OCI-LY1 (cell line): ENCODE results near the gene CYB561.

Experiments
- H2AFZ ChIP-seq: fragments of 200-600 bp; sonication (generic), shearing (Covaris generic); 2 replicates; pipeline ENCODE4 v1.6.0; 2014; ENCODE audit warnings: antibody characterized with exemption, mild to moderate bottlenecking, low read length
- H3F3A ChIP-seq: fragments of 200-600 bp; sonication (generic), shearing (Covaris generic); 2 replicates; pipeline ENCODE4 v1.6.0; 2014; ENCODE audit warnings: mild to moderate bottlenecking, antibody characterized with exemption, low read length, moderate library complexity; ENCODE audit not compliant: insufficient read depth
- H3K27ac ChIP-seq: fragments of 200-600 bp; sonication (generic); 2 replicates; pipeline ENCODE4 v1.5.1; 2014; ENCODE audit warnings: low read length, mixed run types, mild to moderate bottlenecking, low read depth; ENCODE audit not compliant: poor library complexity, severe bottlenecking
- H3K27me3 ChIP-seq: fragments of 200-600 bp; sonication (generic); 2 replicates; pipeline ENCODE4 v1.6.0; 2014; ENCODE audit warnings: antibody characterized with exemption, mild to moderate bottlenecking, low read length, moderate library complexity; ENCODE audit not compliant: insufficient read depth
- H3K36me3 ChIP-seq: fragments of 200-600 bp; sonication (generic); 2 replicates; pipeline ENCODE4 v1.6.1; 2014; ENCODE audit warnings: mild to moderate bottlenecking, antibody characterized with exemption, low read length, moderate library complexity, mixed read lengths; ENCODE audit not compliant: insufficient read depth
- H3K4me1 ChIP-seq: fragments of 200-600 bp; sonication (generic); 2 replicates; pipeline ENCODE4 v1.5.1; 2014; ENCODE audit warnings: mild to moderate bottlenecking, low read length, moderate library complexity; ENCODE audit not compliant: insufficient read depth, severe bottlenecking
- H3K4me2 ChIP-seq: fragments of 200-600 bp; sonication (generic), shearing (Covaris generic); 2 replicates; pipeline ENCODE4 v1.6.1; 2014; ENCODE audit warnings: low read length
- H3K4me3 ChIP-seq: fragments of 200-600 bp; sonication (generic); 2 replicates; pipeline ENCODE4 v1.5.1; 2014; ENCODE audit warnings: low read length, low read depth, mild to moderate bottlenecking, mixed read lengths; ENCODE audit not compliant: poor library complexity, severe bottlenecking
- H3K79me2 ChIP-seq: fragments of 200-600 bp; shearing (Covaris generic); 2 replicates; pipeline ENCODE4 v1.6.1; 2016; ENCODE audit warnings: mixed run types, low read length, mixed read lengths; ENCODE audit not compliant: insufficient read depth
- H3K9ac ChIP-seq: fragments of 200-600 bp; sonication (generic), shearing (Covaris generic); 2 replicates; pipeline ENCODE4 v1.6.1; 2014; ENCODE audit warnings: mild to moderate bottlenecking, low read length, mixed read lengths
- H3K9me2 ChIP-seq: fragments of 200-600 bp; sonication (generic), shearing (Covaris generic); 2 replicates; pipeline ENCODE4 v1.6.1; 2014; ENCODE audit warnings: low read depth, mild to moderate bottlenecking, low read length, mixed read lengths
- H3K9me3 ChIP-seq: fragments of 200-600 bp; shearing (Covaris generic); 2 replicates; pipeline ENCODE4 v1.6.1; 2014; ENCODE audit warnings: low read length, mixed read lengths
- H4K20me1 ChIP-seq: fragments of 200-600 bp; sonication (generic), shearing (Covaris generic); 2 replicates; pipeline ENCODE4 v1.6.0; 2016; ENCODE audit warnings: mild to moderate bottlenecking, low read length; ENCODE audit not compliant: insufficient read depth
- EZH2 ChIP-seq: fragments of 200-600 bp; sonication (generic), shearing (Covaris generic); IDR thresholded peaks from 2 replicates; pipeline ENCODE4 v1.8.0; 2017; ENCODE audit warnings: borderline replicate concordance, mixed run types, mild to moderate bottlenecking, antibody characterized with exemption, low read length, moderate library complexity, mixed read lengths
- TF ChIP-seq, protein P1 (sequence below): fragments of 200-600 bp; sonication (generic), shearing (Covaris generic); IDR thresholded peaks from 2 replicates; pipeline ENCODE4 v1.5.1; 2017; ENCODE audit warnings: mild to moderate bottlenecking, antibody characterized with exemption, low read length, moderate library complexity, mixed read lengths

The CYB561 gene

DNA sequence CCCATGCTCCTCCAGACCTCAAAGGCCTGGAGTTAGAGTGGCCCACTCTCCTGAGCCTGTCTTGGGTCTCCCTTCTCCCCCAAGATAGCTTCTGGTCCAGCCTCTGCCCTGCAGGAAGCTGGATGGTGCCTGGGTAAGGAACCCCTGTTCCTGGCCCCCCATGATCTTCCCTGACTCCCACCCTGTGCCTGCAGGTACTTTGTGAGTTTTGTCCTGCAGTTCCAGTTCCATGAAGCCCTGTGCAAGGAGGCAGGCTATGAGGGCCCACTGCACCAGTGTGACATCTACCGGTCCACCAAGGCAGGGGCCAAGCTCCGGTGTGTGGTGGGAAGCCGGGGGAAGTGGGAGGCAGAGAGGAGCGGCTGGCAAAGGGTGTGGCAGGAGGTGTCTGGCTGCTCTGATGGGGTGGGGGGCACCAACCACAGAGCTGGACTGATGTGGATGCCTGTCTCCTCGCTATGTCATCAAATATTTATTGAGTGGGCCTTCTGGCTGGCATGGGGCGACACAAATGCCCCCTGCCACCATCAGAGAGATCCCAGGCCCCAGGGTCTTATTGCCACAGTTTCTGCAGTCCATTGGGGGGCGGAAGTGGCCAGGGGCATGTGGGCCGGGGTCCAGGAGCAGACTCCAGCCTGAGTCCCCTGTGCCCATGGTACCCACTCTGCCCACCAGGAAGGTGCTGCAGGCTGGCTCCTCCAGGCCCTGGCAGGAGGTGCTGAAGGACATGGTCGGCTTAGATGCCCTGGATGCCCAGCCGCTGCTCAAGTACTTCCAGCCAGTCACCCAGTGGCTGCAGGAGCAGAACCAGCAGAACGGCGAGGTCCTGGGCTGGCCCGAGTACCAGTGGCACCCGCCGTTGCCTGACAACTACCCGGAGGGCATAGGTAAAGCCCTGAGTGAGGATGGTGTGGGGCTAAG lies 37.8 kb upstream of the CYB561 start:
- no peak for TF ChIP-seq EZH2
- TF ChIP-seq, protein P1, sequence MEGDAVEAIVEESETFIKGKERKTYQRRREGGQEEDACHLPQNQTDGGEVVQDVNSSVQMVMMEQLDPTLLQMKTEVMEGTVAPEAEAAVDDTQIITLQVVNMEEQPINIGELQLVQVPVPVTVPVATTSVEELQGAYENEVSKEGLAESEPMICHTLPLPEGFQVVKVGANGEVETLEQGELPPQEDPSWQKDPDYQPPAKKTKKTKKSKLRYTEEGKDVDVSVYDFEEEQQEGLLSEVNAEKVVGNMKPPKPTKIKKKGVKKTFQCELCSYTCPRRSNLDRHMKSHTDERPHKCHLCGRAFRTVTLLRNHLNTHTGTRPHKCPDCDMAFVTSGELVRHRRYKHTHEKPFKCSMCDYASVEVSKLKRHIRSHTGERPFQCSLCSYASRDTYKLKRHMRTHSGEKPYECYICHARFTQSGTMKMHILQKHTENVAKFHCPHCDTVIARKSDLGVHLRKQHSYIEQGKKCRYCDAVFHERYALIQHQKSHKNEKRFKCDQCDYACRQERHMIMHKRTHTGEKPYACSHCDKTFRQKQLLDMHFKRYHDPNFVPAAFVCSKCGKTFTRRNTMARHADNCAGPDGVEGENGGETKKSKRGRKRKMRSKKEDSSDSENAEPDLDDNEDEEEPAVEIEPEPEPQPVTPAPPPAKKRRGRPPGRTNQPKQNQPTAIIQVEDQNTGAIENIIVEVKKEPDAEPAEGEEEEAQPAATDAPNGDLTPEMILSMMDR = no peak
- Histone ChIP-seq H3K9ac (no peak overlapping the region), H3K27me3 (no peaks in the 10 kb centered on the region; the same call in 1 of the 2 replicates), H3K9me3 (no peaks in the 10 kb centered on the region), H3K27ac (no peak overlapping the region), H3K79me2 (no peaks in the 10 kb centered on the region), H3K9me2 (no peaks in the 10 kb centered on the region), H4K20me1 (no peaks in the 10 kb centered on the region), H3K36me3 (no peaks in the 10 kb centered on the region), H3K4me3 (no peak overlapping the region), H3F3A (no peaks in the 10 kb centered on the region), H3K4me2 (no peak overlapping the region), H2AFZ (no peak overlapping the region), H3K4me1 (peaks cover 15% of the 10 kb centered on the region)

DNA sequence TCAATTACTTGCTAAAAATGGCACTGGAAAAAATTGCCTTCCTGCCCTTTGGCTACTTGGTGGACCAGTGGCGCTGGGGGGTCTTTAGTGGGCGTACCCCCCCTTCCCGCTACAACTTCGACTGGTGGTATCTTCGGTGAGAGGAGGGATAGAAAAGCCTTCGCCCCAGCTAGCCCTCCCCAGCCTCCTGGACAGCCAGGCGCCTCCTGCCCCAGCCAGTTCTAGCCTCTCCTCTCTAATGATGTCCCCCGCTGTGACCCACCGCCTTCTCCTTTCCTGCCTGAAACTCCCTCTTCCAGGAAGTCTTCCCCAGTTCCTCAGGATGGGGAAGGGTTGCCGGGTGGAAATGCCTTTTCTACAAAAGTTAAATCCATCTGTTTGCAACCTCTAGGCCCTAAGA lies 36.9 kb upstream of the CYB561 start:
- no peak overlapping the region for H3K9ac ChIP-seq
- no peak overlapping the region for H3K27ac ChIP-seq
- TF ChIP-seq EZH2 = no peak
- TF ChIP-seq, protein P1 = no peak
- H3K9me3 ChIP-seq = no peaks in the 10 kb centered on the region
- no peak overlapping the region for H2AFZ ChIP-seq
- peaks cover 15% of the 10 kb centered on the region for H3K4me1 ChIP-seq
- no peak overlapping the region for H3K4me3 ChIP-seq
- H3K9me2 ChIP-seq = no peaks in the 10 kb centered on the region
- no peak overlapping the region for H3K4me2 ChIP-seq
- H3K27me3 ChIP-seq = no peaks in the 10 kb centered on the region
- H3F3A ChIP-seq = no peaks in the 10 kb centered on the region
- H3K79me2 ChIP-seq = no peaks in the 10 kb centered on the region
- no peaks in the 10 kb centered on the region for H3K36me3 ChIP-seq
- H4K20me1 ChIP-seq = no peaks in the 10 kb centered on the region

DNA sequence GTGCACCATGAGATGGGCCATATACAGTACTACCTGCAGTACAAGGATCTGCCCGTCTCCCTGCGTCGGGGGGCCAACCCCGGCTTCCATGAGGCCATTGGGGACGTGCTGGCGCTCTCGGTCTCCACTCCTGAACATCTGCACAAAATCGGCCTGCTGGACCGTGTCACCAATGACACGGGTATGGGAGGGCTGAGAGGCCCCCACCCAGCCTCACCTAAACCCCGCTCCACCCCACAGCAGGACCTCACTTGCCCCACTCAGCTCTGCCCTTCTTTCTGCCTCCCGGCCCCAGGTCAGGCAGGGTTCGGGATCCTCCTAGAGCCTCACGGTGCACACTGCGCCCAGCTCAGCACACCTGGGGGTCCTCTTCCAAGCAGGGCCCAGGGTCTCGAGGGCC lies 36.4 kb upstream of the CYB561 start:
- H3K27me3 ChIP-seq = no peaks in the 10 kb centered on the region
- H3K36me3 ChIP-seq = no peaks in the 10 kb centered on the region
- no peak overlapping the region for H3K27ac ChIP-seq
- H3K4me2 ChIP-seq = no peak overlapping the region
- no peak for TF ChIP-seq EZH2
- TF ChIP-seq, protein P1 = no peak
- peaks cover 15% of the 10 kb centered on the region for H3K4me1 ChIP-seq
- no peaks in the 10 kb centered on the region for H4K20me1 ChIP-seq
- no peaks in the 10 kb centered on the region for H3F3A ChIP-seq
- H3K79me2 ChIP-seq = no peaks in the 10 kb centered on the region
- H3K9ac ChIP-seq = no peak overlapping the region
- no peaks in the 10 kb centered on the region for H3K9me2 ChIP-seq
- H3K4me3 ChIP-seq = no peak overlapping the region
- no peak overlapping the region for H2AFZ ChIP-seq
- H3K9me3 ChIP-seq = no peaks in the 10 kb centered on the region
